PC-3 (cell line): ENCODE measurements around the gene FOXP1. TPM values are rescaled to one million over a fixed set of nuclear protein-coding genes. Genes with fewer than 3 reads are reported as not detected.

Experiments used
- ATAC-seq: fragments of 200-7000 bp; cut with Tn5 transposase; 2 replicates; pipeline ENCODE4 v1.9.1; 2020; ENCODE audit warnings: mild to moderate bottlenecking, moderate library complexity
- BruUV-seq: library from RNA; stranded (reverse); fragments of 400-500 nt; replicated peaks from 2 replicates; lab custom pipeline; 2021; lab: Mats Ljungman, UMichigan
- CTCF ChIA-PET: fragments of 300-600 bp; sonication (Branson Sonifier 250); formaldehyde crosslinking; loops from one replicate; lab custom pipeline; 2022; ENCODE audit warnings: antibody characterized with exemption; lab: Charles Lee
- POLR2A ChIA-PET: fragments of 300-600 bp; sonication (Branson Sonifier 250); formaldehyde crosslinking; loops from one replicate; lab custom pipeline; 2022; ENCODE audit warnings: antibody characterized with exemption; ENCODE audit not compliant: unreplicated experiment; lab: Charles Lee
- DNase-seq: peaks from one replicate; pipeline ENCODE4 v3.0.0-alpha.2; 2015
- H2AFZ ChIP-seq: fragments of 300-600 bp; sonication (generic); 2 replicates; pipeline ENCODE4 v1.6.0; 2016; ENCODE audit warnings: antibody characterized with exemption, low read length
- H3F3A ChIP-seq: fragments of 300-600 bp; sonication (generic); one replicate; pipeline ENCODE4 v1.6.0; 2017; ENCODE audit warnings: antibody characterized with exemption, low read length, control low read depth, mild to moderate bottlenecking; ENCODE audit not compliant: unreplicated experiment
- H3K27ac ChIP-seq: fragments of 300-600 bp; sonication (generic); 2 replicates; pipeline ENCODE4 v1.5.1; 2016; ENCODE audit warnings: mild to moderate bottlenecking, low read length
- H3K27me3 ChIP-seq: fragments of 300-600 bp; sonication (generic); 2 replicates; pipeline ENCODE4 v1.6.1; 2016; ENCODE audit warnings: low read length, mixed read lengths
- H3K36me3 ChIP-seq: fragments of 300-600 bp; sonication (generic); 2 replicates; pipeline ENCODE4 v1.6.1; 2016; ENCODE audit warnings: low read depth, mixed run types, low read length, mixed read lengths
- H3K4me1 ChIP-seq: fragments of 300-600 bp; sonication (generic); 2 replicates; pipeline ENCODE4 v1.5.1; 2016; ENCODE audit warnings: low read length; ENCODE audit not compliant: insufficient read depth
- H3K4me2 ChIP-seq: fragments of 300-600 bp; sonication (generic); 2 replicates; pipeline ENCODE4 v1.6.0; 2016; ENCODE audit warnings: low read length
- H3K4me3 ChIP-seq: fragments of 300-600 bp; sonication (generic); 2 replicates; pipeline ENCODE4 v1.5.1; 2016; ENCODE audit warnings: mild to moderate bottlenecking, low read length, mixed read lengths
- H3K79me2 ChIP-seq: fragments of 300-600 bp; sonication (generic); 2 replicates; pipeline ENCODE4 v1.6.1; 2017; ENCODE audit warnings: low read length, mixed read lengths
- H3K9ac ChIP-seq: fragments of 300-600 bp; sonication (generic); 2 replicates; pipeline ENCODE4 v1.6.0; 2016; ENCODE audit warnings: mild to moderate bottlenecking, low read length
- H3K9me2 ChIP-seq: fragments of 300-600 bp; sonication (generic); replicated peaks from 2 replicates; pipeline ENCODE4 v1.6.1; 2016; ENCODE audit warnings: mixed run types, low read length, mixed read lengths
- H3K9me3 ChIP-seq: fragments of 300-600 bp; sonication (generic); 2 replicates; pipeline ENCODE4 v1.6.1; 2016; ENCODE audit warnings: low read length, mixed read lengths
- H4K20me1 ChIP-seq: fragments of 300-600 bp; sonication (generic); 2 replicates; pipeline ENCODE4 v1.6.1; 2016; ENCODE audit warnings: low read length, mixed read lengths
- EZH2 ChIP-seq: fragments of 300-600 bp; sonication (generic); IDR thresholded peaks from one replicate; pipeline ENCODE4 v1.6.1; 2017; ENCODE audit warnings: antibody characterized with exemption, mild to moderate bottlenecking, low read length; ENCODE audit not compliant: unreplicated experiment
- EZH2phosphoT487 ChIP-seq: fragments of 300-600 bp; sonication (generic); IDR thresholded peaks from 2 replicates; pipeline ENCODE4 v1.6.1; 2018; ENCODE audit warnings: mild to moderate bottlenecking, antibody characterized with exemption, low read length, borderline replicate concordance
- intact Hi-C: fragments of 100-400 bp; cut with micrococcal nuclease; formaldehyde crosslinking; loops from 2 replicates; pipeline ENCODE4 v1.9.0; 2023
- total RNA-seq: library from RNA; depleted of rRNA; stranded (reverse); fragments of >200 nt; gene quantifications from 2 replicates; pipeline ENCODE4 v1.2.3, GENCODE V29; 2014
- TF ChIP-seq, protein P1 (sequence below): fragments of 300-600 bp; sonication (generic); conservative IDR thresholded peaks from 2 replicates; pipeline ENCODE4 v1.5.1; 2017; ENCODE audit warnings: antibody characterized with exemption, low read depth, mild to moderate bottlenecking, low read length

Gene FOXP1
- total RNA-seq, 1 experiment from 2014 or later, result 35.3 TPM

DNA sequence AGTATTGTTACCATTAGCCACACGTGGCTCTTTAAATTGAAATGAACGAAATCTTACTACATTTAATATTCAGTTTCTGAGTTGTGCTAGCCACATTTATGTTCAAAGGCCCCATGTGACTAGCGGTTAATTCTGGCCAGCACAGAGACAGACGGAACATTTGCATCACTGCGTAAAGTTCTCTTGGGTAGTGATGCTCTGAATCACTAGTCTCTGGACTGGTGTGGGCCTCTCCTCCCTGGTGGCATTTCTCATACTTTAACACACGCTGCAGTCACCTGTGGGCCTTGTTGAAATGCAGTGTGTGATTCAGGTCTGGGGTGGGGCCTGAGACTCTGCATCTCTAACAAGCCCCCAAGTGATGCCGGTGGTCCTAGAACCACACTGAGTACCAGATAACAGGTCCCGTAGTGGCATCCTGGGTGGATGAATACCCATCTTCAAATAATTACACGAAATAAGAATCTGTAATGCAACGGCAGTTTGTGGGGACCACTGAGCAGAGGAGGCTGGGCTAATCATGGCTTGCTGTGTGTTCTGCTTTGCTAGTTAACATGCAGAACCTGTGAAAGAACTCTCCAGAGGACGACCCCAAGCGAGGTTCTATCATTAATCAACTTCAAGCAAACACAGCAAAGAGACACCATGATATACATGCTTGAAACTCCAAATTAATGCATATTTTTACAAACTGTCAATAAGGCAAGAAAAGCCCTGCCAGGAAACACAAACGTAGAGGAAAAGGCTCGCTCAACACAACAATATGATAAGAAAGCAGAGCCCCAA, 623.8 kb downstream of the FOXP1 start:
- DNase-seq (no peak), ATAC-seq (no peak)
- ChIA-PET CTCF (no interaction called here), POLR2A (no interaction called here)
- Histone ChIP-seq H3K4me3 (no peak overlapping the region), H3K27ac (no peak overlapping the region), H3K27me3 (no peaks in the 10 kb centered on the region), H3K9ac (no peak overlapping the region), H3K4me2 (no peak overlapping the region), H3K9me2 (no peaks in the 10 kb centered on the region), H3F3A (no peaks in the 10 kb centered on the region), H4K20me1 (no peaks in the 10 kb centered on the region), H3K4me1 (peaks cover 10% of the 10 kb centered on the region; the same call in 1 of the 2 replicates), H3K36me3 (peaks cover 11% of the 10 kb centered on the region; the same call in 1 of the 2 replicates), H3K9me3 (no peaks in the 10 kb centered on the region), H3K79me2 (no peaks in the 10 kb centered on the region), H2AFZ (no peak overlapping the region)
- TF ChIP-seq EZH2phosphoT487 (no peak), EZH2 (no peak)
- TF ChIP-seq, protein P1, sequence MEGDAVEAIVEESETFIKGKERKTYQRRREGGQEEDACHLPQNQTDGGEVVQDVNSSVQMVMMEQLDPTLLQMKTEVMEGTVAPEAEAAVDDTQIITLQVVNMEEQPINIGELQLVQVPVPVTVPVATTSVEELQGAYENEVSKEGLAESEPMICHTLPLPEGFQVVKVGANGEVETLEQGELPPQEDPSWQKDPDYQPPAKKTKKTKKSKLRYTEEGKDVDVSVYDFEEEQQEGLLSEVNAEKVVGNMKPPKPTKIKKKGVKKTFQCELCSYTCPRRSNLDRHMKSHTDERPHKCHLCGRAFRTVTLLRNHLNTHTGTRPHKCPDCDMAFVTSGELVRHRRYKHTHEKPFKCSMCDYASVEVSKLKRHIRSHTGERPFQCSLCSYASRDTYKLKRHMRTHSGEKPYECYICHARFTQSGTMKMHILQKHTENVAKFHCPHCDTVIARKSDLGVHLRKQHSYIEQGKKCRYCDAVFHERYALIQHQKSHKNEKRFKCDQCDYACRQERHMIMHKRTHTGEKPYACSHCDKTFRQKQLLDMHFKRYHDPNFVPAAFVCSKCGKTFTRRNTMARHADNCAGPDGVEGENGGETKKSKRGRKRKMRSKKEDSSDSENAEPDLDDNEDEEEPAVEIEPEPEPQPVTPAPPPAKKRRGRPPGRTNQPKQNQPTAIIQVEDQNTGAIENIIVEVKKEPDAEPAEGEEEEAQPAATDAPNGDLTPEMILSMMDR, result no peak
- intact Hi-C loops, result no loop called here
- BruUV-seq, result no TSS peak

DNA sequence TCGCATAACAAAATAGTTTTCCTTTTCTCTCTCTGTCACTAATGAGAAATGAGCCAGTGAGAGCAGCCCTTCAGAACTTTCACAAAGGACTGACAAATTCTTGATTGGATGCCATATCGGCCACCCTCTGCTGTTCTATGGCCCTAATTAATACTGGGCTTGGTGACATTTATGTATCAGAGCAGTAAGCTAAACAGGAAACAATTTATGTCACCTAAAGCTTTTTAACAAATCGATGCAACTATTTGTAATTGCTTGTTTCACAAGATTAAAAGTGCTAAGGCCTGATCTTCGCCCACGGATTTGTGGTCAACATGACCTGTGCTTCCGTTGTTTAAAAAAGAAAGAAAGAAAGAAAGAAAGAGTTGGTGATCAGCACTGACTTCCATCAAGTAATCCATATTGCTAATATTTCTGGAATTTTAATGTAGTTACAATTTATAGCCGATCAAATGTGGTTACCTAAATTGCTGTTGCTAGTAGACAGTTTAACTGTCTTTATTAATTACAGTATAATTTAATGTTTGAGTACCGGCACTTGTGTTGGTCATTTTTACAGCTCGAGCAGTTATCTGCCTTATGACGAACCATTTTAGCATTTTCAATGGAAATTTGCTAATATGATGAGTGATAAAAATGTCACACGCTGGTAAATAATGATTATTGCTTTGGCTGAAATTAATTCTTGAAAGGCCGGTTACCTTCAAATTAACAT, 631.3 kb downstream of the FOXP1 start:
- no peaks in the 10 kb centered on the region for H4K20me1 ChIP-seq
- CTCF ChIA-PET, result interaction anchor here (0.6 kb wide), 2 partner anchors 224 to 233 kb away, joined by 3 to 5 read pairs; no protein-coding TSS in a partner anchor
- intact Hi-C loops, result loop anchor here (5.0 kb wide), 1 partner anchor 235 kb away; no protein-coding TSS in a partner anchor
- no peaks in the 10 kb centered on the region for H3K79me2 ChIP-seq
- ATAC-seq, result no peak
- H3K9me2 ChIP-seq, result no peaks in the 10 kb centered on the region
- no peak overlapping the region for H3K4me2 ChIP-seq
- no peaks in the 10 kb centered on the region for H3K36me3 ChIP-seq
- no peak overlapping the region for H3K4me3 ChIP-seq
- H3K27me3 ChIP-seq, result no peaks in the 10 kb centered on the region
- POLR2A ChIA-PET, result interaction anchor here (0.5 kb wide), 1 partner anchor 111 kb away, joined by 3 read pairs; no protein-coding TSS in a partner anchor
- TF ChIP-seq EZH2, result no peak
- no peak for TF ChIP-seq EZH2phosphoT487
- TF ChIP-seq, protein P1, result no peak
- no peak overlapping the region for H3K27ac ChIP-seq
- BruUV-seq, result no TSS peak
- no peaks in the 10 kb centered on the region for H3K4me1 ChIP-seq
- H3F3A ChIP-seq, result no peaks in the 10 kb centered on the region
- H3K9ac ChIP-seq, result no peak overlapping the region
- no peak overlapping the region for H2AFZ ChIP-seq
- H3K9me3 ChIP-seq, result no peaks in the 10 kb centered on the region
- no peak for DNase-seq
